ENCODE measurements around the gene ZDHHC11.
"Not testable (repeated sequence)": the region's sequence is repeated elsewhere in the genome, so short reads cannot be mapped to it uniquely, and the experiment has no call there.

The ZDHHC11 gene

GRCh38 chr5:787224-787856 lies 63.4 kb downstream of the ZDHHC11 start:
- H3K4me1 ChIP-seq (ENCODE audit: insufficient read depth, low read length); H2AFZ ChIP-seq (ENCODE audit: low read depth, low read length); H3K4me3 ChIP-seq (ENCODE audit: low read length); H3K36me3 ChIP-seq (ENCODE audit: insufficient read depth, low read length); H3K27me3 ChIP-seq (ENCODE audit: insufficient read depth, low read length); H3K9me3 ChIP-seq (ENCODE audit: low read length): not testable (repeated sequence)

- Histone ChIP-seq H3K4me3 (ENCODE audit: low read length) (peak overlapping the region; percentile 81), H2AFZ (ENCODE audit: low read depth, low read length) (peak overlapping the region; percentile 68)
- not testable (repeated sequence) for H3K36me3 ChIP-seq (ENCODE audit: insufficient read depth, low read length); H3K4me1 ChIP-seq (ENCODE audit: insufficient read depth, low read length); H3K27me3 ChIP-seq (ENCODE audit: insufficient read depth, low read length); H3K9me3 ChIP-seq (ENCODE audit: low read length)
Observed at GRCh38 chr5:785181-785705, 65.5 kb downstream of the ZDHHC11 start.

- H3K4me1 ChIP-seq (ENCODE audit: insufficient read depth, low read length); H3K36me3 ChIP-seq (ENCODE audit: insufficient read depth, low read length); H3K27me3 ChIP-seq (ENCODE audit: insufficient read depth, low read length); H3K9me3 ChIP-seq (ENCODE audit: low read length): not testable (repeated sequence)
- Histone ChIP-seq H2AFZ (ENCODE audit: low read depth, low read length) (peak within 1 kb of the TSS; percentile 85), H3K4me3 (ENCODE audit: low read length) (peak within 1 kb of the TSS; percentile 81)
Observed at GRCh38 chr5:784428-785177, 66.2 kb downstream of the ZDHHC11 start, which contains the start of gene ZDHHC11B. TSS of gene ZDHHC11B (minus strand) at chr5:784729. CDS start at chr5:766919, 17,810 bp downstream.

GRCh38 chr5:783881-784427 lies 66.8 kb downstream of the ZDHHC11 start:
- H2AFZ ChIP-seq (ENCODE audit: low read depth, low read length), result peak overlapping the region; percentile 85
- H3K4me3 ChIP-seq (ENCODE audit: low read length), result peak overlapping the region; percentile 81
- H3K36me3 ChIP-seq (ENCODE audit: insufficient read depth, low read length); H3K9me3 ChIP-seq (ENCODE audit: low read length); H3K4me1 ChIP-seq (ENCODE audit: insufficient read depth, low read length); H3K27me3 ChIP-seq (ENCODE audit: insufficient read depth, low read length): not testable (repeated sequence)

GRCh38 chr5:783049-783802 lies 67.6 kb downstream of the ZDHHC11 start:
- H3K9me3 ChIP-seq (ENCODE audit: low read length); H3K27me3 ChIP-seq (ENCODE audit: insufficient read depth, low read length); H3K4me1 ChIP-seq (ENCODE audit: insufficient read depth, low read length); H3K36me3 ChIP-seq (ENCODE audit: insufficient read depth, low read length); H2AFZ ChIP-seq (ENCODE audit: low read depth, low read length): not testable (repeated sequence)
- peak overlapping the region; percentile 81 for H3K4me3 ChIP-seq (ENCODE audit: low read length)

- H2AFZ ChIP-seq (ENCODE audit: low read depth, low read length); H3K27me3 ChIP-seq (ENCODE audit: insufficient read depth, low read length); H3K4me1 ChIP-seq (ENCODE audit: insufficient read depth, low read length); H3K36me3 ChIP-seq (ENCODE audit: insufficient read depth, low read length); H3K4me3 ChIP-seq (ENCODE audit: low read length); H3K9me3 ChIP-seq (ENCODE audit: low read length): not testable (repeated sequence)
Observed at GRCh38 chr5:782356-782755, 68.4 kb downstream of the ZDHHC11 start.

- H3K4me3 ChIP-seq (ENCODE audit: low read length); H3K27me3 ChIP-seq (ENCODE audit: insufficient read depth, low read length); H2AFZ ChIP-seq (ENCODE audit: low read depth, low read length); H3K36me3 ChIP-seq (ENCODE audit: insufficient read depth, low read length); H3K4me1 ChIP-seq (ENCODE audit: insufficient read depth, low read length): not testable (repeated sequence)
- peaks cover 14% of the 10 kb centered on the region for H3K9me3 ChIP-seq (ENCODE audit: low read length)
Observed at GRCh38 chr5:780571-780970, 70.2 kb downstream of the ZDHHC11 start.

- not testable (repeated sequence) for H3K36me3 ChIP-seq (ENCODE audit: insufficient read depth, low read length); H2AFZ ChIP-seq (ENCODE audit: low read depth, low read length); H3K27me3 ChIP-seq (ENCODE audit: insufficient read depth, low read length); H3K4me3 ChIP-seq (ENCODE audit: low read length); H3K4me1 ChIP-seq (ENCODE audit: insufficient read depth, low read length)
- peaks cover 17% of the 10 kb centered on the region for H3K9me3 ChIP-seq (ENCODE audit: low read length)
Observed at GRCh38 chr5:778967-779366, 71.8 kb downstream of the ZDHHC11 start.

GRCh38 chr5:778421-778820 lies 72.4 kb downstream of the ZDHHC11 start:
- H3K4me1 ChIP-seq (ENCODE audit: insufficient read depth, low read length); H3K27me3 ChIP-seq (ENCODE audit: insufficient read depth, low read length); H3K36me3 ChIP-seq (ENCODE audit: insufficient read depth, low read length); H2AFZ ChIP-seq (ENCODE audit: low read depth, low read length); H3K4me3 ChIP-seq (ENCODE audit: low read length): not testable (repeated sequence)
- H3K9me3 ChIP-seq (ENCODE audit: low read length), result peaks cover 22% of the 10 kb centered on the region

- Histone ChIP-seq H2AFZ (ENCODE audit: low read depth, low read length) (no peak overlapping the region), H3K27me3 (ENCODE audit: insufficient read depth, low read length) (no peaks in the 10 kb centered on the region), H3K9me3 (ENCODE audit: low read length) (peaks cover 24% of the 10 kb centered on the region), H3K36me3 (ENCODE audit: insufficient read depth, low read length) (peaks cover 3% of the 10 kb centered on the region), H3K4me3 (ENCODE audit: low read length) (no peak overlapping the region), H3K4me1 (ENCODE audit: insufficient read depth, low read length) (no peaks in the 10 kb centered on the region)
Observed at GRCh38 chr5:777756-778161, 73.0 kb downstream of the ZDHHC11 start.

GRCh38 chr5:776862-777711 lies 73.7 kb downstream of the ZDHHC11 start:
- Histone ChIP-seq H3K4me3 (ENCODE audit: low read length) (no peak overlapping the region), H3K27me3 (ENCODE audit: insufficient read depth, low read length) (no peaks in the 10 kb centered on the region), H3K36me3 (ENCODE audit: insufficient read depth, low read length) (peaks cover 3% of the 10 kb centered on the region), H2AFZ (ENCODE audit: low read depth, low read length) (no peak overlapping the region), H3K4me1 (ENCODE audit: insufficient read depth, low read length) (no peaks in the 10 kb centered on the region), H3K9me3 (ENCODE audit: low read length) (peaks cover 24% of the 10 kb centered on the region)

GRCh38 chr5:775961-776861 lies 74.6 kb downstream of the ZDHHC11 start:
- Histone ChIP-seq H3K4me1 (ENCODE audit: insufficient read depth, low read length) (no peaks in the 10 kb centered on the region), H3K36me3 (ENCODE audit: insufficient read depth, low read length) (peaks cover 3% of the 10 kb centered on the region), H2AFZ (ENCODE audit: low read depth, low read length) (no peak overlapping the region), H3K27me3 (ENCODE audit: insufficient read depth, low read length) (no peaks in the 10 kb centered on the region), H3K4me3 (ENCODE audit: low read length) (no peak overlapping the region), H3K9me3 (ENCODE audit: low read length) (peaks cover 24% of the 10 kb centered on the region)
